Measurements from ENCODE around the gene LY6G5C.

LY6G5C gene

DNA sequence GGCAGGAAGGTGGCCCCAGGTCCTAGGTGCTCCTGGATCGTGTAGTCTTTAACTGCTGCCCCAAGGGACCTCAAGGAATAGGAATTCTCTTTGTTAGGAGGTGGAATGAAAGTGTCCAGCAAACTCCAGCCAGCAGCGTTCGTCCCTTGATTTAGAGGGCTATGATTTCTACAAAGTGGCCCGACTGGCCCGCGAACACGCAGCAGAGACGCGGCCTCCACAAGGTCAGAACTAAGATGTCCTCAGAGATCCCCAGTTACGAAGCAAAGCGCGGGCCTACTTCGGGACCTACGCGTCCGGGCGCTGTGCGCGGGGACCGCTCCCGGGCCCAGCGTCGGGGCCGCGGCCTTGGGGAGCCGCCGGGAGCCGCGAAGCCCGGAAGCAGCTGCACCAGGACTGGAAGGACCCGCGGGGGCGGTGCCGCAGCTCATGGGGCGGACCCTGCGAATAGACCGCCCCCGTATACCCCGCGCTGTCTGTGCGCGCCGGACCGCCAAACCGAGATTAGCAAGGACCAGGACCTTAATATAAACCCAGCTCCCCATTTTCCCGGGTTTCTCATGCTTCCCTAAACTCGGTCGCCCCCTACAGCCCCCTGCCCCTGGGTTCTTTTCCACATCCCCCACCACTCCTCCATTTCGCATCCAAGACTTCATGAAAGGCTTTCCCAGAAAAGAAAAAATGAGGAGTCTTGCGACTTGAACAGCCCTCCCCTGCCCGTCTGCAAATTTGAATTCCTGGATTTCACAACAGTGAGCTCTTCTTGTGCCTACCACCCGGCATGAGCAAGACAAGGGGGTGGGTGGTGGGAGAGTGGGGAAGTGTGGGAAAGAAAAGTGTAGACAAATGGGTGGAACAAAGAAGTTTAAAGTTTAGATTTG, 20.2 kb downstream of the LY6G5C start, which contains the start of gene C6orf47:
Gene C6orf47 (minus strand): TSS at position 398 of the 881 bp plus-strand sequence. CDS start 831 bp downstream, outside the sequence.
- peak; percentile 85 for DNase-seq

DNA sequence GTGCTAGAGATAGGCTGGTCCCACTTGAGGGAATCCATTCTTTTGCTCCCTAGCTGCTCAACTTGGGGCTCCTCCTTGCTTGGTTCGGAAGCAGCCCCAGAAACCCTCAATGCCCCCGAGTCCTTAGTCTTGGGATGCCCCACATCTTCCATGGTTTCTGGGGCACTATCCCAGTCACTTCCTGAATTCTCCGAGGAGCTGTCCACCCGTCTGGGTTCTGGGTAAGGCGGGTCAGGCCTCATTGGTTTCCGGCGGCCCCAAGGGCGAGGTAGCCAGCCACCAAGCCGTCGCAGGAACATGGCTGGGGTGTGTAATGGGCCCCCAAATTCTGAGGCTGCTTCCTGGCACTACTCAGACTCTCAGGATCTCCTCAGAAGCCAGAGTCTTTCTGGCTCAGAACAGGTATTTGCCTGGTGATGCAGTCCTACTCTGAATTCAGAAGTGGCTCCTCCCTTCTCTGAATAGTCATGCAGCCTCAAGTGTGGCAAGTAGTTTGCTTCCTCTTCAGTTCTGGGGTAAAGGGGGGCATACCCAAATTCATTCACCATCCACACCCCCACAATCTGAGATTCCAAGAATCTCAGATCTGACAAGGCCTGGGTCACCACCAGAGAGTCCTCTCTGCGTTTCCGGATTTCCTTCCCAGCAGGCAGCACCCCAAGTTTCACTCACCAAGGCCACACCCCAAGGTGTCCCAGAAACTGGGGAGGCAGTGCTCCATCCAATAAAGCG, 21.1 kb downstream of the LY6G5C start:
- no peak for DNase-seq

DNA sequence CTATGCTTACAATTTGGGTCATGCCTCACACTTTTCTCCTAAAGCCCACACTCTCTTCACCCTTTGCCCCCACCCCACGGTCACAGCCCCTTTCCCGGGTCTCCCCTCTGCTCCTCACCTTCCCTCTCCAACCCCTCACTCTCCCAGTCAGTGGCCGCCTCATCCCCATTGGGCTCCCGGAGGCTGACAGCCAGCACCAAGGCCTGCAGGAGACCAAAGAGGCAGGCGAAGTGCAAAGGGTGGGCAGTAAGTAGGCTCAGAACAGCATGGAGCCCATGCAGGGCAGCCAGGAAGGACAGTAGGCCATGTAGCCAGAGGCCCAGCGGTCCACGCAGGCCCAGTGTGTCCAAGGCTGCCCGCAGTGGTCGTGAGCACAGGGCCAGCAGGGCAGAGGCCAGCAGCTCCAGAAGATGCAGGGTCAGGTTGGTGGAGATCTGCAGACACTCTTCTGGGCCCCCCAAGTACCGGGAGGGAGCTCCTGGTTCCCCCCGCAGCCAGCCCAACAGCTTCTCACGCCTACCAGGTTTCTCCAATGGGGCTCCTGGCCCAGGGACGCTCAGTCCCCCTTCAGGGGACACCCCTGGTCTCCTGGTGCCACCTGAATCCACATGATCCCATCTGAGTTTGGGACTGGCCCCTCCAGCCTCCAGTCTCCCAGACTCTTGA, 21.8 kb downstream of the LY6G5C start:
- no peak for DNase-seq

DNA sequence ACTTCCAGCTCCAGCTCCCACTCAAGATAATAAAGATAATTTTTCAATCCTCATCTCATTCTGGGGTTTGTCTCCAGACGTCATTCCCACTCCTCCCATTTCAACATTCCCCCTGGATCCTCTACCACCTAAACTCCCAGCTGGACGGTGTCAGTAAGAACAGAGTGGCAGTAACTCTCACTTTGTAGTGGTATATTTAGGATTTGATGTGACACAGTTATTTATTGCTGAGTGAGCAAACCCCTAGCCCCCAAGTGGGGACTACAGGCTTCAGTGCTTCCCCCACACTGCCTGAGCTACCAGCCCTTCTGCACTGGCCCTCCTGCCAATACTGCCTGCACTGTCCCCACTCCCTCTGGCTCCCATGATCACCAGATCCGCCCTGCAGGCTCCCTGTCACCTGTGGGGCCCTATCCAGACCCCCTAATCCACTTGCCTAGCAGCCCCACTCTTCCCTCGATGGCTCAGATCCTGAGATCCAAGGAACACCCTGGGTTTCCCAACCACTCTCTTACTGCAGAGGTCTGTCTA, 22.6 kb downstream of the LY6G5C start:
- DNase-seq = no peak

DNA sequence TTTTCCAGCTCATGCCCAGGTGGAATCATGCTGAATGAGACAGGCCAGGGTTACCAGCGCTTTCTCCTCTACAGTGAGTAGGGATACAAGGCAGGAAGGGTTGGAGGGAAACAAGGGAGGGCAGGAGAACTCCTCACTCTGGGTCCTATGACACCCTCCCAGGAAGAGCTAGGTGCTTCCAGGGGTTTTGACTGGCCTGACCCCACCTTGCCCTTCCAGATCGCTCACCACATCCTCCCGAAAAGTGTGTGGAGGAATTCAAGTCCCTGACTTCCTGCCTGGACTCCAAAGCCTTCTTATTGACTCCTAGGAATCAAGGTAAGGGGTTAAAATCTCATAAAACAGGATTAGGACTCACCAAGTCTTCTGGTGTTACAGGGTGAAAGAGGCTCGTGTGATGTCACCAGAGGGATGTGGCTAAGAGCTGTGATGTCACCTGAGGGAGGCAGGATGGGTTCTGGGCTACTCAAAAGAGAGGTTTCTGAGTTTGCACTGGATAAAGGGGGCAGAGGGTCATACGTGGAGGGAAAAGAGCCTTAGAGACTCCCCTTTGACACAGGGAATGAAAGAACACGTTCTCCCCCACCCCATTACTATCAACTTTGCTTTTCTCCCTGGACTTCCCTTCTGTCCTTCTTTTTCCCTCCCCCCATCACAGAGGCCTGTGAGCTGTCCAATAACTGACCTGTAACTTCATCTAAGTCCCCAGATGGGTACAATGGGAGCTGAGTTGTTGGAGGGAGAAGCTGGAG, 23.3 kb downstream of the LY6G5C start:
- no peak for DNase-seq

DNA sequence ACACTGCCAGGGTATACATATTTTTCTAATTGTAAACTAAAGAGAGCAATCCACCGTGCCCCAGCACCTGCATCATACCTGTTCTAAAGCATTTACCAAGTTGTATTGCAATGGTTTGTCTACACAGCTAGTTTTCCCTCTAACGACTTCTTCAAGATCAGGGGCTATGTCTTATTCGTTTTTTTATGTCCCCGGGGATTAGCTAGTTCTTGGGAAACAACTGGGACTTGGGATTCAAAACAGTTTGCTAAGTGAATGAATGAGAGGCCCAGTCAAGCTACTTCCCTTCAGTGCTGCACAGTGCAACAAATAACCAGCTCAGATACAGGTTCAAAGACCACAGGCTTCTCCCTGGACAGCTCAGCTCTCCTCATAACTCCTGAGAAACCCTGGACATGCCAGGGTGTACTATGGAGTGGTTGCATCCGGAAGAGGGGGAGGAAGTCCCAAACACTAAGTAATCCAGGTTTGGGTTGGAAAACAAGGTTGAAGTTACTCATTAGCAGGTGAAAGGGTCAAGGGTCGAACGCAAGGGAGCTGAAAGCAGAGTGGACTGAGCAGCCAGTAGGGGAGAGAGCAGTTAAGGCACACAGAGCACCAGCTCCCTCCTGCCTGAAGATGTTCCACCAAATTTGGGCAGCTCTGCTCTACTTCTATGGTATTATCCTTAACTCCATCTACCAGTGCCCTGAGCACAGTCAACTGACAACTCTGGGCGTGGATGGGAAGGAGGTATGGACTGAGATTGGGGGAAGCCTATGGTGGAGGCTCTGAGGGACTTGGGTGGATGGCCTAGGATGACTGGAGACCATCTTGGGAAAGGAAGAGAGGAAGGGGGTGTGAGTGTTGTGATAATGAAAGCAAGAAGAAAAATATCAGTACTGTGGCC, 25.3 kb downstream of the LY6G5C start, which contains the start of gene APOM:
Gene APOM (plus strand): TSS at position 546 of the 889 bp plus-strand sequence. CDS start 73 bp downstream, at position 619.
- no peak for DNase-seq

DNA sequence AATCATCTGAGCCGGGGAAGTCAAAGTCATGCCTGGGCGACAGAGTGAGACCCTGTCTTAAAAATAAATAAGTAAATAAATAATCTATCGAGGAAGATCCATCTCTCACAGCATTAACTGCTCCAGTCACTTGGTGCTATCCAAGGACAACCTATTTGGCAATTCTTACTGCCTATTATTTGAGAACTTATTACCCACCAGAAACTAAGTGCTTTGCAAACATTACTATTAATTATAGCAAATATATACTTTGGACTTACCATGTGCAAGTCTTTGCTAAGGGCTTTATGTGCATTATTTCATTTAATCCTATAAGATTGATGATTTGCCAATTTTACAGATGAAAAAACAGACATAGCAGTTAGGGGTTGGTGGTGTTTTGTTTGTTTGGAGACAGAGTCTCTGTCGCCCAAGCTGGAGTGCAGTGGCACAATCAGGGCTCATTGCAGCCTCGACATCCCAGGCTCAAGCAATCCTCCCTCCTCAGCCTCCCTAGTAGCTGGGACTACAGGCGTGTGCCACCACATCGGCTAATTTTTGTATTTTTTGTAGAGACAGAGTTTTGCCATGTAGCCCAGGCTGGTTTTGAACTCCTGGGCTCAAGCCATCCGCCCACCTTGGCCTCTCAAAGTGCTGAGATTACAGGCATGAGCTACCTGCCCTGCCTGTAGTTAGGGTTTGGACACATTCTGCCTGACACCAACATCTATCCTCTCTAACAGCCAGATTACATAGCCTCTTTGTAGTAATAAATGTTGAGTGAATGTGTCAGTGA, 26.1 kb downstream of the LY6G5C start:
- no peak for DNase-seq

DNA sequence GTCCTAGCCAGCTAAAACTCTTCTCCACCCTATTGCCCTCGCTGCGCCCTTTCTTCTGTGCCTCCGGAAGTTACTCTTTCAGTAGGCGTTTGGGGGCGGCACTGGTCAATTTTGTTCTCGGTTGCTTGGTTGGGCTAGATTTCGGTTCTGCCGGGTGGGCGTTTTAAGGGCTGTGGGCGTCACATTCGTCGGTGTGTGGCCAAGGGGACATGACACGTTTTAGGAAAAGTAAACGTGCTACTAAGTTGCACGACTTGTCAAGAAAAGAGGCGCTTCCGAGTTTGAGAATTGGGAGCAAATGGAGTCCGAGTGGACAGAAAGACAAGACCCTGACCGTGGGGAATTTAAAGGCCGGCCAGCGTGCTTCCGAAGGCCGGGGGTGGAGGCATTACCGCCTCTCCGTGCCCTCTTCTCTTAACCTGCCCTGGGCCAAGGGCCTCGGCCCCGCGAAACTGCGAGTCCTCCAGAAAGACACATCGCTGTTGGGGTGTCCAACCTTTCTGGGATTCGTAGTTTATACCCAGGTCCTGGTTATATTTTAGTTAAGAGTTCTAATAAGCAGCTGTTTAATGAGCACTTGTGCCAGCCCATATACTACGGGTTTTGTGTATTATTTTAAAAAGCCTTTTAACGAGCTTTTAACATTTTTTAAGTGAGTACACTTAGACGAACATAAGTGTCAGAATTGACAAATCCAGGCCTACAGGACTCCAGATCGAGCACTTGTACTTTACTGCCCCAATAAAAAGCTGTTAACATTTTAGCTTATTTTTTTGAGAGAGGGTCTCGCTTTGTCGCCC, 27.7 kb downstream of the LY6G5C start:
- DNase-seq = no peak

DNA sequence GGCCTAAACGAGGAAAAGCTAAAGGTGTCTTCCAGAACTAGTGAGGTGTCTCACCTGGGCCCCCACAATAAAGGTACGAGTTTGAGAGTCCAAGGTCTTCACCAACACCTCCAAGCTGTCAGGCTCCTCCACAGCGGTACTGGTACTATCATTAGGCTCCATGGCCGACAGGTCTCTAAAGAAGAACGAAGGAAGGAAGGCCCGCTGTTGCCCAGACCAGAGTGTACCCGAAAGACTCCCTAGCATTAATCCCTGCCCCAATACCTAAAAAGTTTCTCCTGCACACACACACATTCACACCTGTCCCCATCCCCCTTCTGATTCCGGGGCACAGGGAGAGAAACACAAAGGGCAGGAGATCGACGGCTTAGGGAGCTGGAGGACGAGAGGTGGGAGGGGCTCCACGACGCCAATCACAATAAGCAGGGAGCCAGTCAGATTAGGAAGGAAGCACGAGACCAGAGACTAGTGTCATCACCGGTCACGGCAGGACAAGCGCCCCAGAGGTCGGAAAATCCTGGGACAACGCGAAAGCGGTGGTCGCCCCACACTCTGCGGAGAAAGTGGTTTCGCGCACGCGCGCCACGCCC, 29.2 kb downstream of the LY6G5C start:
- DNase-seq = peak; percentile 80

DNA sequence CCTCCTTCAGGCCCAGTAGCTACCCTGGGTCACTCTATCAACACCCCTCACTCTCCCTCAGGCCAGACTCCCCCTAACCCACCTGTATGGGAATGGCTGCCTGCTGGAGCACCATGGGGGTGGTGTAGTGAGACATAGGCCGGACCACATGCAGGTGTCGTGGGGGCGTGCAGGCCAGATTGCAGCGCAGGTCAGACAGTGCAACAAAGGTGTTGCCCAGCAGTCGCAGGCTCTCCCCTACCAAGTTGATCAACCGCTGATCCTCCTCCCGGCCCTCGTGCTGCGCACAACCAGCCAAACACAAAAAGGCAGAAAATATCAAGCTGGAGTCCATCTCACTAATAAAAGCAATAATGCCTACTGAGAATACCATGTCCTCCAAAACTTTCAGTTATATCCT, 35.5 kb downstream of the LY6G5C start:
- no peak for DNase-seq

DNA sequence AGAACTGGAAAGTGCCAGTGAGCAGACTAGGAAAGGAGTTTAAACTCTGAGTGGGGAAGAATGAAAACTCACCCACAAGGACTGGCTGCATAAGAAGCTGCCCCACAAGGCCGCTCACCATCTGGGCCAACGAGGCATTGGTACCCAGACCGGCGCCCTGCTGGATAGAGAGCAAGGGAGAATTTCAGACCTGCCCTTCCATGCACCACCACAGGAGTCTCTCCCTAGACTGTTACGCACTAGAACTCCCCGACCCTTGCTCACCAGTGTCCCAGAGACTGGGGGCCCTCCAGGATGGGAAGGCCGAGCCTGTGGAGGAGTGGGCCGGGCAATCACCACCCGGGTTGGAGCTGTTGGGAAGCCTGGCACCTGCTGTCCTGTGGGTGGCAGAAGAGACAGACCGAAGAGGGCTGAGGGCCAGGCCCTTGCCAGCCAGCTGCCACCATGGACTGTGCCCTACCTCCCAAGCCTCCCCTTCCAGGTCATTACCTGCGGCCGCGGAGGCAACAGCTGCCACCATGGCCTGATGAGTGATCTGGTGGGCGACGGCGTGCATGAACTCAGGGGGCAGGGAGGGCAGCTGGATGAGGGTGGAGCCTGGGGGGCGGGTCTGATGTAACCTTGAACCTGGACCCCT, 36.9 kb downstream of the LY6G5C start:
- DNase-seq = no peak

DNA sequence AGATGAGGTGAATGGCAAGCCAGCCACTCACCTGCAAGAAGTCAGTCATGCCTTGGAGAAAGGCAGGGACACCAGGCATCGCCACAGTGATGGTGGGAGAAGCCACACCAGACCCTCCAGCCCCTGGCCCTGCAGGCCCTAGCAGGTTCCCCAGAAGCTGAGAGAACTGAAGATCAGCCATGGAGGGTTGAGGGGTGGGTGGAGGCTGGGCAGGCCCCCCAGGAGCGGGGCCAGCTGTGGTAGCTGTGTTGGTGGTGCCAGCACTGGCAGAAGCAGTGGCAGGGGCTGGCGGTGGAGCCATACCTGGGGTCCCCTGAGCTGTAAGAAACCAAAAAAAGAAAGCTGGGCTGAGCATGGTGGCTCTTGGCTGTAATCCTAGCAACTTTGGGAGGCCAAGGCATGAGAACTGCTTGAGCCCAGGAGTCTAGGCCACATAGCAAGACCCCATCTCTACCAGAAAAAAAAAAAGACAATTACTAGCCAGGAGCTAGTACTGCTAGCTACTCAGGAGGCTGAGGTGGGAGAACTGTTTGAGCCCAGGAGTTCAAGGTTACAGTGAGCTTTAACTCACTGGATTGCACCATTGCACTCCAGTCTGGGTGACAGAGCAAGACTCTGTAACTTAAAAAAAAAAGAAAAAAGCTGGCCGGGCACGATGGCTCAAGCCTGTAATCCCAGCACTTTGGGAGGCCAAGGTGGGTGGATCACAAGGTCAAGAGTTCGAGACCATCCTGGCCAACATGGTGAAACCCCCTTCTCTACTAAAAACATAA, 37.9 kb downstream of the LY6G5C start:
- DNase-seq = no peak

DNA sequence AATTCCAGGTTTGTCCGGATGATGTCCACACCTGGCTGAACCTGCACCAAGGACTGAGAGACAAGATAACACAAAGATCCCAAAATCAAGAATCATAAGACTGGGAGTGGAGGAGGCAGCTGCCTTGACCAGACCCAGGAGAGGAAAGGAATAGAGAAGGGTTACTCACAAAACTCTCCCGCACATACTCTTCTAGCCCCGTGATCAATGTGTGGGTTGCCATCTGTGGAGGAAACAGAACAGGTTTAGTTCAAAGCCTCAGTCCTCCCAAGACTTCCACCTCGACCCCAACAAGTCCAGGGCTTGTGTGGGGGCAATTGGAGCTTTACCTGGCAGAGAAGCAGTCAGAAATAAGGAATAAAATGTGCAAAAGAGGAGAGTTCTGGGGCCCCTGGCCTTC, 39.5 kb downstream of the LY6G5C start:
- DNase-seq = no peak

DNA sequence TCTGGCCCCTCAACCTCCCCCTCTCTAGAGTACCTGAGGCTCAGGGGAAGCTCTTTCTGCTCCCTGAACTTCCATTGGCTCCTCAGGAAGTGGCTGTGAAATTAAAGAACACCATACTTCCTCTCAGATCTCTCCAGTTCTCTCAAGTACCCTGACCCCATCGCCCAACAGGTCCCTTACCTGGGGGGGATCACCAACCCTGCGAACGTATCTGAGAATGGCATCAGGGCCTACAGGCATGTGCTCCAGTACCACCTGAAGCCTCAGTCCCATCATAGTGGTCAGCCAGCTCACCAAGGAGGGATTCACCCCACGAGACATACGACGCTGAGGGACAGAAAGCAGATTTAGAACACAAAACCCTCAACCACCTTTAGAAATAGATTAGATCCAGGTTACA, 40.3 kb downstream of the LY6G5C start:
- DNase-seq = no peak

DNA sequence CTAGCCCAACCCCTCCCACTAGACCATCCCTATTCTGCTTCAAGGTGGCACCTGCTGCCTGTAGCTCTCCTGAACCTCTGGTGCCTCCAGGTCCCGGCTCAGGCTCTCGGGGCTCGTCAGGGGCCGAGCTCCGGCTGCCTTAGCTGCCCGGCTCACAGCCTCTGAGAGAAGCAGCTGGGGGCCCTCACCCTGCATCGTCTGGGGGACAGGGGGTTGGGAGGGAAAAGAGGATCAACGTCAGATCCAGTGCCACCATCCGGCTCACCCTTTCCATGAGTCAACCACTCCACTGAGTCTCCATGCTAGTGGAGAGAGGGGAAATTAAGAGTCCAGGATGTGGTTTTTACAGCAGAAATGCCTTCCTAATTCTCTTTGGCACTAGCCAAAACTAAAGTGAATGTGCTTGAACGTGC, 41.4 kb downstream of the LY6G5C start:
- DNase-seq = no peak

DNA sequence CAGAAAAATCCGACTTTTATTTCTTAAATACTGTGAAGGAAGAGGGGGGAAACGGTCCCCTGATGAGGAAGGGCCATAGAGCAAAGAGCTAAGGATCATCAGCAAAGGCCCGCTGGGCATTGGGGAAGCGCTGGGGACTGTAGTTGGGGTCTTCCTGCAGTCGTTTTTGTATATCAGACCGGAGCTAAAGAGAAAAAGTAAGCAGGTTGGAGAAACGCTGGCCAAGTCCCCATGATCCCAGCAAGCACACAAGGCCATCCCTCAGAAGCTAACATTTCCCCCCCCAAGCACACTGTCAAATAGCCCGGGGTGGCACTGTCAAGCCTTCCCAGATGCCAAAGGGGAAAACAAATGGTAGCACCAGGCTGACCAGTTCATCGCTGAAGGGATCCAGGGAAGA, 41.8 kb downstream of the LY6G5C start:
- DNase-seq = no peak

DNA sequence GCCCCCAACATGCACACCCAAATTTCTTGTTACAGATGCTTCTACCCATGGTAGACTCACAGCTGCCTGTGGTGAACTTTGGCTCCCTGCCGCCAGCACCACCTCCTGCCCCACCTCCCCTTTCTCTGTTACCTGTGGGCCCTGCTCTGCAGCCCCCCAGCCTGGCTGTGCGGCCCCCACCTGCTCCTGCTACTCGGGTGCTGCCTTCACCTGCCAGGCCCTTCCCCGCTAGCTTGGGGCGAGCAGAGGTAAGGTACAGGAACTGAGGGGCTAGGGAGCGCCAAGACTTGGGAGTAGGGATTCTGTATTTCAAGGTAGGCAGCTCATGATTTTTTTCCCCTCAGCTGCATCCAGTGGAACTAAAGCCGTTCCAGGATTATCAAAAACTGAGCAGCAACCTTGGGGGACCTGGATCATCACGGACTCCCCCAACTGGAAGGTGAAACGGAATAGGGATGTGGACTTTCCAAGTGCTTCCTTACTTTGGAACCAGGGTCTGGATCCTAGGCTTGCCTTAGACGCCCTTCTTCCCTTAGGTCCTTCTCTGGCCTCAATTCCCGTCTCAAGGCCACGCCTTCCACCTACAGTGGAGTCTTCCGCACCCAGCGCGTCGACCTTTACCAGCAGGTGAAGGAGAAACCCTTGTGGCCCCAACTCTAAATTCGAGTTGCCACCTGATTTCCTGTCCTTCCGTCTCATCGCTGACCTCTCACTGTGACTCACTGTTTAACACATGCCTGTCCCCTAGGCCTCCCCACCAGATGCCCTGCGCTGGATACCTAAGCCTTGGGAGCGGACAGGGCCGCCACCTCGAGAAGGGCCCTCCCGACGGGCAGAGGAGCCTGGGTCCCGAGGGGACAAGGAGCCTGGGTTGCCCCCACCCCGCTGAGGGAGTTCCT, 43.9 kb downstream of the LY6G5C start:
- no peak for DNase-seq

All from NCI-H2171 treated with DMSO at 0.1 percent for 48 hours (cell line).